ENCODE measurements around the gene MSI1. TPM values are rescaled to one million over a fixed set of nuclear protein-coding genes. Genes with fewer than 3 reads are reported as not detected.

MSI1 gene
- total RNA-seq, 1 donor from 2014 or later = 6.9 TPM

DNA sequence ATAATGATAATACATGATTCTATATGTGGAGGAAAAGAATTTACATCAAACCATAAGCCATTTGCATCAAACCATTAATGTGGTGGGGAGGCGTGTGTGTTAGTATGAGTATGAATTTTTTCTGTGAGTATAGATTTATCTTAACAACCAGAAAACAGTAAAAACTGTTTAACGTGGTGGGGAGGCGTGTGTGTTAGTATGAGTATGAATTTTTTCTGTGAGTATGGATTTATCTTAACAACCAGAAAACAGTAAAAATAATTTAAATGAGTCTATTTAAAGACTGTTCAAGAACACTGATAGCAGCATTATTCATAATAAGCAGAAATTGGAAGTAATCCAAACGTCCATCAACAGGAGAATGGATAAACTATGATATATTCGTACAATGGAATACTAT lies 9.1 kb upstream of the MSI1 start:
- no peak for FAIRE-seq
- no peak for DNase-seq (ENCODE audit: low spot score in 2 of 2)

DNA sequence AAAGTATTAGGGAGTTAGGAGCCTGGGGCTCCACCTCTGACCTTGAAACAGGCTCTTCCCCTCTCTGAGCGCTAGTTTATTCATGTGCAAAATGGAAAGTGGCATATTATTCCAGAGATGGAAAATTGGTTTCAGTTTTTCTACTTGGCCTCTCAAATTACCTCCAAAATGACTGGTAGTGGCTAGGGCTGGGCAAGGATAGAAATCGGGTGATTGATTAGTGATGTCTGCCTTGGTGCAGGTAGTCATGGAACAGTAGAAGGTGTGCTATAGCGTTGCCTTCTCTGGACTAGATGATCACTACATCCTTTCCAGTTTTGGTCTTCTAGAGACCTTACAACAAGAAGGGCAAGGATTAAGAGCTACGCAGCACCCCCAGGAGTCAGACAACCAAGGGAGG lies 8.6 kb upstream of the MSI1 start:
- no peak for DNase-seq (ENCODE audit: low spot score in 2 of 2)
- no peak for FAIRE-seq

DNA sequence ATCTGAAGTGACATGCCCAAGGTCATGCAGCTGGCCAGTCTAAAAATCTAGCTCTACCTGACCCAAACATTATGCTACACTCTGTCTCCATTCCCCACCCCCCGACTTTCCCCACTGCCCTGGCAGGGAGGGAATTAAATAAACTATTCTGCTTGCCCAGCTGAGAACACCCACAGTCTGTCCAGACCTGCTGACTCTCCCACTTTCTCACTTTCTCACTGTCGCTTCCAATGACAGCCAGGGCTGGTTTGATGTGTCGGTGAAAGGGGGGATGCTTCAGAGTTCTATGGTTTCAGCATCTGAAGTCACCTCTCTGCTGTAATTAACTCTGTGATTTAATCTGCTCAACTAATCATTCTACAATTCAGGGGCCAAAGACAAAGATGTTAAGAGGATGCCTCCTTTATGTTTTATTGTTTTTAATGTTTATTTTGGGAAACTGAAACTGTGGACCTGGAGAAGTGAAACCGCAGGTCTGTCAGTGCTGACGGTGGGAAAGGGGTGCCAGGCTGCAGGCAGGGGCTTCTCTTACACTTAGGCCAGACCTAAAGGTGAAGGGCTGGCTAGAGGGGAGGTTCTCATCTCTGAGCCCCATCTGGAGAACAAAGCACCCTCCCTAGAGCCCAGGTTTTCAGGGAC lies 8.1 kb upstream of the MSI1 start:
- DNase-seq (ENCODE audit: low spot score in 2 of 2) (no peak), FAIRE-seq (no peak)

DNA sequence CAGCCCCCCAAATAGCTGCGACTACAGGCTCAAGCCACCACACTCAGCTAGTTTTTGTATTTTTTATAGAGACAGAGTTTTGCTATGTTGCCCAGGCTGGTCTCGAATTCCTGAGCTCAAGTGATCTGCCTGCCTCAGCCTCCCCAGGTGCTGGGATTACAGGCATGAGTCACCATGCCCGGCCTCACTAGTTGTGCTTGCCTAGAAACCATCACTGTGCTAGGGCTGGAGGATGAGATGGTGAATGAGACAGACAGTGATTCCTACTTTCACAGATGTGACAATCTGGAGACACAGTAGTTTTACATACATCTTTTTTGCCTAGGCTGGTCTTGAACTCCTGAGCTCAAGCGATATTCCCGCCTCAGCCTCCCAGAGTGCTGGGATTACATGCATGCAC lies 7.5 kb upstream of the MSI1 start:
- FAIRE-seq = no peak
- DNase-seq (ENCODE audit: low spot score in 2 of 2) = no peak

DNA sequence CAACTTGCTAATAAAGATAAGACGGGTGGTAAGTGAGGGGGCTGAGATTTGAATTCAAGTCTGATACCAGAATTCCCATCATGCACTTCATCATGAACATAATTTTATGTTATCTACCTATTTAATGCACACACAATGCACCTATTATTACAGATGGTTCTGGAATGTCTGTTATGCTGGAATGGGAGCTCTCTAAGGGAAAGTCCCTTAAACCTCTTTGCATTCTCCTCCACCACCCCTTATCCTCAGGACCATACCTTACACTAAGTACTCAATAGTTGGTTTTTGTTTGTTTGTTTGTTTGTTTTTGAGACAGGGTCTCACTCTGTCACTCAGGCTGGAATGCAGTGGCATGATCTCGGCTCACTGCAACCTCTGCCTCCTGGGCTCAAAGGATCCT lies 7.0 kb upstream of the MSI1 start:
- FAIRE-seq (no peak), DNase-seq (ENCODE audit: low spot score in 2 of 2) (no peak)

DNA sequence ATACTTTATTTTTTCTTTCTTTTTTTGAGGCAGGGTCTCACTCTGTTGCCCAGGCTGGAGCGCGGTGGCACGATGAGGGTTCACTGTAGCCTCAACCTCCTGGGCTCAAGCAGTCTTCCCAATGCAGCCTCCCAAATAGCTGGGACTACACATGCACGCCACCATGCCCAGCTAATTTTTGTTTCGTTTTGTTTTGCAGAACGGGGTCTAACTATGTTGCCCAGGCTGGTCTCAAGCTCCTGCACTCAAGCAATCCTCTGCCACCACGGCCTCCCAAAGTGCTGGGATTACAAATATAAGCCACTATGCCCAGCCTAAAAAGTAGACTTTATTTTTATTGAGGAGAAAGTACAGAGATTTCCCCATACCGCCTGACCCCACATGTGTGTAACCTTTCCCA lies 4.7 kb upstream of the MSI1 start:
- FAIRE-seq = no peak
- no peak for DNase-seq (ENCODE audit: low spot score in 2 of 2)

DNA sequence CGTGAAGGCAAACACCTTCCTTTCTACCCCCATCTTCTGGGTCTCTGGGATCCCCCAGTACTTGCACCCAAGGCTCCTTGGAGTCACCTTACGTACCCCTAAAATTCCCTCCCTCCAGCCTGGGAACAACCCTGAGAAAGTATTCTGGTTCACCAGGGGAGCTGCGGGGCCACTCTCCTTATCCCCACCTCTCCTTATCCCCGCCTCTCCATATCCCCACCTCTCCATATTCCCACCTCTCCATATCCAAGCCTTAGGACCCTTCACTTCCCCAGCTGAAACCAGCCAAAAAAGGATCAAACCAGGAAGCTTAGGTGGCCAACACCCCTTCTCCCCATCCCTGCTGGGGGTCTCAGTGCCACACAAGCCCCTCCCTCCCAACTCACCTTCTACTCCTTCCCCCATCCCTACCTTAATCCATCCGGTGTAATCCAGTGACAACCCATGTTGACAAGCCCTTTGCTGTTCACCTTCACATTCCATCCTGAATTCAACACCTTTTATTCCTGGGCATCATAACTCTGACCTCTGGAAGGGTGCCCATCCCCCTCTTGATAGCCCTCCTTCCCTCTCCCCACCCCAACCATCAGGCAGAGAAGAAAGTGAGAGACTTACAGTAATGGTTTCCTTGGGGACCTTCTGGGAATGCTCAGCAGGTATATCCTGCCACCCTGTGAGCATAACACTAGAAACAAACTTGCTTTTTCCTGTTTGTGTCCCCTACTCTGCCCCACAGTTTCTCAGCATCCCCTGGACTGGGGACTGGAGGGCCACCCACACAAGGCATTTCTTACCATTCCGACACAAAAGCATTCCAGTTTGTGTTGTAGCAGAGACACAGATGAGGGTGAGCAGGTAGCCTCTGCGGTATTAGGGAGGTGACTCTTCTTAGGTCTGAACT lies 1.6 kb upstream of the MSI1 start:
- DNase-seq (ENCODE audit: low spot score in 2 of 2) (no peak), FAIRE-seq (no peak)

DNA sequence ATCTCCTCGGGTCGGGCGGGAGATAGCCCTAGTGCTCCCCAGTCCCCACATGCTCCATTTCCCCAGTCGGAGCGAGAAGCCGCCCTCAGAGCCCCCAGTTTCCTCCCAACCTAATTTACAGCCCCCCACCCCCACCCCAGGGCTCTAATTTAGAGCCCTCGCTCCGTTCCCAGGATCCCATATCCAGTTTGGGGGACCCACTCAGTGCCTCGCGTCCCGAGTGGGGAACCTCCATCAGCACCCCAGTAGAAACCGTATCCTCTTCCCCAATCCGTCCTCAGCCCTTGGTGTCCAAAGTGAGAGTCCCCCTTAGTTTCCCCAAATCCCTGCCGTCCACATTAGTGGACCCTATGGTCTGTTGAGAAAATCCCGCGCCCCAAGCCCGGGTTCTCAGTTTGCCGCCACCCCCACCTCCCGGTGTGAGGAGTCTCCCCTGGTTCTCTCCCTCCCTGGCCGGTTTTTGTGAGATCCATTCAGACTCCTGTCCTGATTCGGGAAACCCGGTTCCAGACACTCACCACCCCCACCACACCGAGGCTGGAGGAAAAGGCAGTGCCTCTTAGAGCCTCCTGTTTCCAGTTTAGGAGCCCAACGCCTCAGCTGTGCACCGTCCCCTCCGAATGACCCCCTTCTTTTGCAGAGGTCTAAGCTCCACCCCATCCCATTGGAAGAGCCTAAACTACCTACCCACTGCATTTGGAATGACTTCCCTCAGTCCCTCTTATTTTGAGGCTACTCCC lies 809 bp upstream of the MSI1 start:
- DNase-seq (ENCODE audit: low spot score in 2 of 2) (no peak), FAIRE-seq (no peak)

DNA sequence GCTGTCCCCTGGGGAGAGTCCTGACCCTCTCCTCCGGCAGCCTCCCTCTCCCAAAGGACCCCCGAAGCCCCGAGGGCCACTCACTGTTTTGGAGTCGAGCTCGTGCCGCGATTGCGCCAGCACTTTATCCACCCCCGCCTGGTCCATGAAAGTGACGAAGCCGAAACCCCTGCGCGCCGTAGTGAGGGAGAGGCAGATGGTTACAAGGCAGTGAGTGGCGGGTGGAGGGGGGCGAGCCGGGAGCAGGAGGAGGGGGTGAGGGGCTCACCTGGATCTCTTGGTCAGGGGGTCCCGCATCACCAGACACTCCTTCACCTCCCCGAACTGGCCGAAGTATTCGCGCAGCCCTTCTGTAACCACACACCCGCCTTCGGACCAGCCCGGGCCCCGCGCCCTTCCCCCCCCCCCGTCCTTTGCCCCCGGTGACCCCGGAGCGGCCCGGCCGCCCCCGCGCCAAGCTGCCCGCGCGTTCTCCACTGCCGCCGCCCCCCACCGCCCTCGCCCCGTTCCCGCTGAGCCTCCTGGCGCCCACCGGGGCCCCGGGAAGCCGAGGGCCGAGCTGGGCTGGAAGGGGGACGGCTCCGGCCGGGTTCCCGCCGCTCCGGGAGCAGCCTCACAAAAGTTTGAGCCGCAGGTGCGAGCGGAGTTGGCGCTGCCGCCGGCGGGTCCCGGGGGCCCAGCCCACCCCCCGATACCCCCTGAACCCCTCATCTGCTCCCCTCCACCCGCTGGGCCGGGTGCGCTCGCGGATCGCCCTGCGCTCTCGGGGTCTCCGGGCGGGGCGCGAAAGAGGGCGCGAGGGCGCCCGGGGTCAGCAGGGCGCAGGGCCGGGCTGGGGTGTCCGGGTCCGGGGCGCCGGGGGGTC lies 808 bp downstream of the MSI1 start:
- FAIRE-seq = no peak
- DNase-seq (ENCODE audit: low spot score in 2 of 2) = no peak

DNA sequence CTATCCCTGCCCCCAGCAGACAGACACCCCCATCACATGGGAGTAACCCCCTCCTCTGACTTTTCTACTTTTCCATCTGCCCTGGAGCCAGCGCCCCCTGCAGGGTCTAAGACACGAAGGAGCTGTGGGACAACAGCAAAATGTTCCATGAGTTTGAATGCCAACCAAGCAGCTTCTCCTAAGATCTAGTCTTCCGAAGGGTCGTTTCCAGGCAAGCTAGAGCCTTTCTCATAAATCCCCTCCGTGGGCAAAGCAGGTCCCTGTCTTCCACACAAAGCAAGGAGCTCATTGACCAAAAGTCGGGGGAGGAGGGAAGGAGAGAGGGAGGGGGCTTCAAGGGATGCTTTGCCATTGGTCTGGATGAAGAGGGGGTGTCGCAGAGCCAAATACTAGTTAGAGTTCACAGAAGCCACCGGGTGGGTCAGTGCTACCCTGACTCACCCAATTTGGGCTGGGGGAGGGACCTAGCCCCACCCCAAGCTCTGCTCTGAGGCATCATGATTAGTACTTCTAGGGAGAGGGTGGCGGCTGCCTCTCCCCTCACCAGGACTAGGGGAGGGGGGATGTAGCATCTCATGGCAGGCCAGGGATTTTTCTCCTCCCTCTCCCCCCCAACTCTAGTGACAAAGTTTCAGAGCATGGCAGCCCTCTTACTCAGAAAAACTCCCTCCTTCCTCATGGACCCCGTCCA lies 1.6 kb downstream of the MSI1 start:
- no peak for DNase-seq (ENCODE audit: low spot score in 2 of 2)
- FAIRE-seq = no peak

DNA sequence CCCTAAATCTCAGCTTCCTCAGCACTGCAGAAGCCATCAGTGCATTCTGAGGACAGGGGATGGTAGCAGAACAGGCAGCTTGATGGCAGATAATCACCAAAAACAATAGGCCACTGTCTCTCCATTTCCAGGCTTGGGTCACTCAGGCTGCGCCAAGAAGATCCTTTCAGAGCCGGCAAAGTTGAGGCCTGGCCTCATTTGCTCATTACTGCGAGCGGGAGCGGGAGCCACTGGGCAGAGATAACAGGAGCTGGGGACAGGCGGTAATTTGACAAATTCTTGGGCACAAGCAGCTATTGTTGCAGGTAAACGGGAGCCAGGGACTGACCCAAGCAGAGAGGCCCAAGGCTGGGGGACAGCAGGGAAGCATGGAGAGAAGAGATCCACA lies 2.1 kb downstream of the MSI1 start:
- FAIRE-seq (no peak), DNase-seq (ENCODE audit: low spot score in 2 of 2) (no peak)

DNA sequence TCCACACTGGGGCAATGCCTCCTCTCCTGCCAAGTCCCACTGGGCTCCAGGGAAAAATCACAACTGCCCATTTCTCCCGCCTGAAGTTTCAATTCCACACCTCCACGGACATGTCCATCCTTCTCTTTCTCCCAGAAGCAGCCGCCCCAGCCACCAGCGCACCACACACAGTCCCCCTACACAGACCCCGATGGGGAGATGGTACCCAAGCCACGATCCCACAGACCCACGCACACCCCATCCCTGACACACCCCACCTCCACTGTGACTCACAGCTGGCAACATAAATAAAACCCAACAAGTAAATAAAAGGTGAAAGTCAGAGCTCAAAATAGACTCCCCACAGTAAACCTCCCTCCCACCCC lies 2.6 kb downstream of the MSI1 start:
- FAIRE-seq = no peak
- no peak for DNase-seq (ENCODE audit: low spot score in 2 of 2)

DNA sequence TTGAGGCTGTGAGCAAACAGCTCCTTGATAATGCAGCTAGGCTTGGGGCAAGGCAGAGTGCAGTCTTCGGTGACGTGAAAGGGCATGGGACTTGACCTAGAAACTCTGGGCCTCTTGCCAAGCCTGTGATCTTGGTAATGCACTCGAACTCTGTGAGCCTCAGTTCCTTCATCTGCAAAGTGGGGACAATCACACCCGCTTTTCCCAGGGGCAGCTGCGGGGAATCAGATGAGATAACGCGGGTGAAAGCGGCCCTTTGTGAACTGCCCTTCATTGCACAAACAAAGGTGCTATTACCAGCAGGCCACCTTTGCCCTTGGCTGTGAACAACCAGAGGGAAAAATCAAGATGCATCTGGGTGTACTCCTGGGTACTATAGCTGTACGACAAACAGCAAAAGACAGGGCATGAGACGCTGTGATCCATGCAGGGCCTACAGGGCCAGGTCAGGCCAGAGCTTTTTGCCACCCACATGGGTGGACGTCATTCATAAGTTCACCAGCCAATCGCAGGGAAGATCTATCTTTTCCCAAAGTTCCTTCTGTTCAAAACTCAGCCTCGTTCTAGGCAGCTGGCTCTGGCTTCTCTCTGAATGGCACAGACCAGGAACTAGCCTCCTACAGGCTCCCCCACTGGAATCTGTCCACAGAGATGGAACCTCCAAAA lies 3.2 kb downstream of the MSI1 start:
- DNase-seq (ENCODE audit: low spot score in 2 of 2) = no peak

DNA sequence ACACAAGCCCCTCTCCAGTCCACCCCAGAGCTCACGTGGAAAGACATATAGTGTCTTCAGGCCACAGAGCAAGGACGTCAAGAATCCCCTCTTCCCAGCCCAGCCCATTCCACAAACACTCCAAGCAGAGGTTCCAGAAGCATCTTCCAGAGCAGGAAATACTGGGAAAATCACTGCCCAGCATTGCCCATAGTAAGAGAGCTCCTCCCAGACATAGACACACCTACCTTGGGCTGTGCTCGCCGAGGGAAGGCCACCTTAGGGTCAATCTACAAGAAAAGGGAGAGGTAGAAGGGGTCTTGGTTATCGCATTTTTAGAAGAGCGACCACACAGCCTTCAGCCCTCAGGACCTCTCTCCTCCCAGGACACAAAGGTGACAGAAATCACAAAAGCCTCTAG lies 4.5 kb downstream of the MSI1 start:
- DNase-seq (ENCODE audit: low spot score in 2 of 2) (no peak), FAIRE-seq (no peak)

More for the DNA sequence above, 3.2 kb downstream of the MSI1 start:
- no peak for FAIRE-seq

DNA sequence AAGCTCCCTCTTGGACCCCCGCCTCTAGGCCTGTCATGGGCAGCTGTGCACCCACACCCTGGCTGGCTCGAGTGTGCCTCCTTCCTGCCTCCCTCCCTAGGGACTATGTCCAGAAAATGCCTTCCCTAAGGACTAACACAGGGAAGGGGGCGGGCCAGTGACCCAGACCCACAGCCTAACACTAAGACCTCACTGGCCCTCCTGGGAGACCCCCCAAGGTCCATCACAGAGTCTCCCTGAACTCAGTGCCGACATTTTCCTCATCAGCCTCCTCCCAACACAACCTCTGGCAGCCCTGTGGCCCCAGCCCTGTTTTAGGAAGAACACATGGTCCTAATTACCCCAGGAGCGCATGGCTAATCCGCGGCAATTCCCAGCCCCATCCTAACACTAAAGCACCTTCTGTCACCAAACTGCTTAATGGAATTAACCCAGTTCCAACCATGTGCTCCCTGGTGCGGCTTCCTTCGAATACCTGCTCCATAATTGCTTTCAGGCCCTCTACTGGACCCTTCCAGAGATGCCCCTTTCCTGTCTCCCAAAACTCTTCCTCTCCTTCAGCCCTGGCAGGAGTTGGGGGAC lies 5.6 kb downstream of the MSI1 start:
- DNase-seq (ENCODE audit: low spot score in 2 of 2) (no peak), FAIRE-seq (no peak)

DNA sequence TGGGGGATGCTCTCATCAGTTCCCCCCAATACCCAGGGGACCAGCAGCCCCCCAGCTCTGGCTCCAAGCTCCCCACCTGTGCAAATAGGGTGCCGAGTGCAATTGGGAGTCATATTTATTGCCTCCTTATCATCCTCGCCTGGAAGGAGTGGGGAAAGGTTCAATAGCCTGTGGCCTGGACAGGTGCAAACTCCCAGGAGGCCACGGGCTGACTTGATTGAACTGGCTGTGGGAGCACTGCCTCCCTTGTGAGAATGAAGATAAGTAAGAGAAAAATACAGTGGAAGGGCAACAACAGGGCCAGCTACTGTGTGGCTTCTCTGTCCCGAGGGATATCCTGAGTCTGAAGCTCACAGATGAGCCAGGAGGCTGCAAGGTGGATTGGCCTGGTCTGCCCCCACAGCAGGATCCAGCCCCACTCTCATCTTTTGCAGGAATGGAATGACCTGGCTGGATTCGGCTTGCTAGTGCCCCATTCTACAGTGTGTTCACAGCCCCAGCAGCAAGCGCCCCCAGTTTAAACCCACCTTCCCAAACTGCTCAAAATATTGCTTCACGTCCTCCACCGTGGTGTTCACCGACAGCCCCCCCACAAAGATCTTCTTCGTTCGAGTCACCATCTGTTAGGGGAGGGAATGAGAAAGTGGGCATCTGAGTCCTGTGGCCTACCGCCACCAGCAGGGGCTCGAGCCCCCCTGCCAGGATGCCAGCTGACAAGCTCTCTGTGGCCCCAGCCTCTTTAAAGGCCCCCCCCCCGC lies 6.3 kb downstream of the MSI1 start:
- DNase-seq (ENCODE audit: low spot score in 2 of 2) (no peak), FAIRE-seq (no peak)

DNA sequence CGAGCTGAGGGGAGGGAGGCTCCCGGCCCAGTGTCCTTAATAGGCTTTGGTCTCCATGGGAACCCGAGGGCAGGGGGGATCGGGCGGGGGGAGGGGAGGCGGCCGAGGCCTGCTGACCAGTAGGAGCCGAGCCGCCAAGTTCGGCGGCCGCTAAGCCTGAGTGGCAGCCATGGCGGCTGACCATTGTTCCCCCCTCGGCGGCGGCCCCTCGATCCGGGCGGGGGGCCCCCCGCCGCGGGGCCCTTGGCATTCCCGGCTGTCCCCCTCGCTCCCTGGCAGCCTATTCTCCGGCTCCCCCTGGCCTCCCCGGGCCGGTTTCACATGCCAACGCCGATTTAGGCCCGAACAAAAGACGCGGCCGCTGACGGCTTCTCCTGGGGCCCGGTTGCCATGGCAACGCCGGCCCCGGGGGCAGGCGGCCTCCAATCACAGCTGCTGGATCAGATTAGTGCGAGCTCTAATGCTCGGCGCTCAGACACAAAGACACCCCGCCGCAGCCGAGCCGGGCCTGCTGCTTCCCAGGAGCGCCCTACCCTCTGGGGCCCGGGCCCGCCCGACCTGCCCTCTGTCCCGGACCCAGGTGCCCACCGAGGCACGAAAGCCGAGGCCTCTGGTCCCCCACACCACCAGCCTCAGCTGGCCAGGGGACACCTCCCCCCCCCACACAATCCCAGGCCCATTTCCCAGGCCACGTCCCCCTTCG lies 7.3 kb downstream of the MSI1 start:
- FAIRE-seq (no peak), DNase-seq (ENCODE audit: low spot score in 2 of 2) (peak; percentile 86 to 93)

DNA sequence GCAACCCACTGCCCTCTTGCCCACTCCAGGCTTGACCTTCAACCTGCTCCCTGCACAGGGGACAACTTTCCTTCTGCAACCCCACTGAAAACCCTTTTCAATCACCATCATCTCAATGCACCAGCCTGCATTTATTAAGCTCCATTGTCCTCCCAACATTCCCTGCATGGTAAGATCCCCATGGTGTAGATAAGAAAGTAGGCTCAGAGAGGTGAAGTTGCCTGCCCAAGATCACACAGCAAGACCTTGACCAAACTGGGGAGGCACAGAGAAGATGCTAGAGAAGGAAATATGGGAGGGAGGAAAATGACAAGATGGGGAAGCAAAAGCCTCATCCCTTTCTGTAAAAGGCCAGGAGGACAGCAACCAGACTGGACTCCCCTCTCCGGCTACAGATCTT lies 9.8 kb downstream of the MSI1 start:
- FAIRE-seq (no peak), DNase-seq (ENCODE audit: low spot score in 2 of 2) (no peak)

All from frontal cortex (tissue), 4 donors.